ENCODE data around the gene ZIC1.

The ZIC1 gene

GRCh38 chr3:147397155-147397874 is 11.8 kb upstream of the ZIC1 start:
- Mint-ChIP-seq H3K4me3 (peak overlapping the region; percentile 85 to 88 (median 86)), H3K4me1 (peaks cover 60% of the 10 kb centered on the region), H3K27me3 (ENCODE audit: low read depth) (peaks cover 99% of the 10 kb centered on the region), H3K27ac (peak overlapping the region; percentile 93 to 99 (median 98)), H3K9me3 (peaks cover 2% of the 10 kb centered on the region), H3K36me3 (ENCODE audit: low read depth) (no peaks in the 10 kb centered on the region)
- TF ChIP-seq CTCF (IDR thresholded peaks at IDR 0.05; ENCODE audit: unreplicated experiment in 3 of 3) = no peak

- no peak for TF ChIP-seq CTCF (IDR thresholded peaks at IDR 0.05; ENCODE audit: unreplicated experiment in 3 of 3)
- peak overlapping the region; percentile 85 to 88 (median 86) for H3K4me3 Mint-ChIP-seq
- H3K36me3 Mint-ChIP-seq (ENCODE audit: low read depth) = no peaks in the 10 kb centered on the region
- H3K27ac Mint-ChIP-seq = peak overlapping the region; percentile 93 to 99 (median 98)
- H3K9me3 Mint-ChIP-seq = peaks cover 2% of the 10 kb centered on the region
- peaks cover 99% of the 10 kb centered on the region for H3K27me3 Mint-ChIP-seq (ENCODE audit: low read depth)
- H3K4me1 Mint-ChIP-seq = peaks cover 54% of the 10 kb centered on the region
Observed at GRCh38 chr3:147397875-147398812, 11.0 kb upstream of the ZIC1 start.

GRCh38 chr3:147398813-147399534 is 10.2 kb upstream of the ZIC1 start:
- H3K4me1 Mint-ChIP-seq = peaks cover 61% of the 10 kb centered on the region
- peak overlapping the region; percentile 85 to 88 (median 86) for H3K4me3 Mint-ChIP-seq
- TF ChIP-seq CTCF (IDR thresholded peaks at IDR 0.05; ENCODE audit: unreplicated experiment in 3 of 3) = no peak
- H3K9me3 Mint-ChIP-seq = peaks cover 2% of the 10 kb centered on the region
- H3K27me3 Mint-ChIP-seq (ENCODE audit: low read depth) = peaks cover 99% of the 10 kb centered on the region
- peak overlapping the region; percentile 93 to 99 (median 98) for H3K27ac Mint-ChIP-seq
- no peaks in the 10 kb centered on the region for H3K36me3 Mint-ChIP-seq (ENCODE audit: low read depth)

GRCh38 chr3:147400111-147400510 is 9.1 kb upstream of the ZIC1 start:
- Mint-ChIP-seq H3K4me1 (peaks cover 63% of the 10 kb centered on the region), H3K27me3 (ENCODE audit: low read depth) (peaks cover 99% of the 10 kb centered on the region), H3K4me3 (no peak overlapping the region), H3K27ac (no peak overlapping the region), H3K9me3 (peaks cover 2% of the 10 kb centered on the region), H3K36me3 (ENCODE audit: low read depth) (no peaks in the 10 kb centered on the region)
- TF ChIP-seq CTCF (IDR thresholded peaks at IDR 0.05; ENCODE audit: unreplicated experiment in 3 of 3) = no peak

- H3K4me1 Mint-ChIP-seq = peaks cover 58% of the 10 kb centered on the region
- no peak for TF ChIP-seq CTCF (IDR thresholded peaks at IDR 0.05; ENCODE audit: unreplicated experiment in 3 of 3)
- no peaks in the 10 kb centered on the region for H3K36me3 Mint-ChIP-seq (ENCODE audit: low read depth)
- H3K27me3 Mint-ChIP-seq (ENCODE audit: low read depth) = peaks cover 99% of the 10 kb centered on the region
- H3K27ac Mint-ChIP-seq = peak overlapping the region in 1 of 3 experiments; percentile 49
- peak overlapping the region in 1 of 3 experiments; percentile 11 for H3K4me3 Mint-ChIP-seq
- H3K9me3 Mint-ChIP-seq = peaks cover 2% of the 10 kb centered on the region
Observed at GRCh38 chr3:147400999-147401398, 8.2 kb upstream of the ZIC1 start.
